Keratinocyte (primary cell): Measurements from ENCODE around the gene ACADSB. TPM values are rescaled to one million over a fixed set of nuclear protein-coding genes. Genes with fewer than 3 reads are reported as not detected.
A peak's percentile ranks its signal among the peaks of the same experiment; 100 is the strongest.

ENCODE experiments used
- DNase-seq: peaks from one replicate; pipeline ENCODE4 v3.0.0-alpha.2; 2011; ENCODE audit warnings: low read depth, missing footprints, low spot score
- FAIRE-seq: peaks from 2 replicates; lab custom pipeline; 2011; peaks lifted over from hg19 to GRCh38; lab: Jason Lieb, UNC
- H2AFZ ChIP-seq: 2 replicates; pipeline ENCODE4 v1.6.0; 2012; ENCODE audit warnings: low read length, control low read depth, inconsistent platforms; ENCODE audit not compliant: control insufficient read depth
- H3K27ac ChIP-seq: 2 replicates; pipeline ENCODE4 v1.5.1; 2011; ENCODE audit warnings: low read length; ENCODE audit not compliant: control insufficient read depth, insufficient read depth
- H3K27me3 ChIP-seq: 3 replicates; pipeline ENCODE4 v1.6.0; 2011; ENCODE audit warnings: low read length; ENCODE audit not compliant: control insufficient read depth, insufficient read depth; ENCODE audit errors: extremely low read depth
- H3K36me3 ChIP-seq, 2 experiments: 2 replicates in 1 of 2; 3 replicates in 1 of 2; pipeline ENCODE4 v1.5.1; 2011; ENCODE audit warnings: low read length in 2 of 2, mild to moderate bottlenecking in 1 of 2; ENCODE audit not compliant: control insufficient read depth in 2 of 2, insufficient read depth in 2 of 2; ENCODE audit errors: extremely low read depth in 1 of 2
- H3K4me1 ChIP-seq: 3 replicates; pipeline ENCODE4 v1.5.1; 2011; ENCODE audit warnings: low read length; ENCODE audit not compliant: control insufficient read depth, insufficient read depth; ENCODE audit errors: extremely low read depth
- H3K4me2 ChIP-seq: 3 replicates; pipeline ENCODE4 v1.6.0; 2011; ENCODE audit warnings: low read depth, low read length; ENCODE audit not compliant: control insufficient read depth, insufficient read depth; ENCODE audit errors: extremely low read depth
- H3K4me3 ChIP-seq, 3 experiments: fragments of 200-600 bp in 1 of 3; sonication (generic) in 1 of 3; 2 replicates in 2 of 3; 3 replicates in 1 of 3; pipeline ENCODE4 v1.5.1; 2011 to 2016; ENCODE audit warnings: low read length in 3 of 3, mild to moderate bottlenecking in 3 of 3, control low read depth in 2 of 3, inconsistent platforms in 1 of 3, low read depth in 1 of 3, mixed read lengths in 1 of 3, mixed run types in 1 of 3, moderate library complexity in 1 of 3; ENCODE audit not compliant: control insufficient read depth in 2 of 3, insufficient read depth in 2 of 3; ENCODE audit errors: extremely low read depth in 1 of 3
- H3K79me2 ChIP-seq: 2 replicates; pipeline ENCODE4 v1.6.0; 2012; ENCODE audit warnings: low read length; ENCODE audit not compliant: control insufficient read depth, insufficient read depth
- H3K9ac ChIP-seq: 3 replicates; pipeline ENCODE4 v1.6.0; 2011; ENCODE audit warnings: low read length; ENCODE audit not compliant: control insufficient read depth, insufficient read depth; ENCODE audit errors: extremely low read depth
- H3K9me1 ChIP-seq: 3 replicates; pipeline ENCODE4 v1.6.0; 2011; ENCODE audit warnings: low read length; ENCODE audit not compliant: control insufficient read depth, insufficient read depth; ENCODE audit errors: extremely low read depth
- H3K9me3 ChIP-seq: 2 replicates; pipeline ENCODE4 v1.5.1; 2012; ENCODE audit warnings: low read depth, low read length; ENCODE audit not compliant: control insufficient read depth
- H4K20me1 ChIP-seq: 3 replicates; pipeline ENCODE4 v1.6.0; 2011; ENCODE audit warnings: low read length; ENCODE audit not compliant: control insufficient read depth, insufficient read depth; ENCODE audit errors: extremely low read depth
- CTCF ChIP-seq, 3 experiments: IDR thresholded peaks in 1 of 3; conservative IDR thresholded peaks in 1 of 3; optimal IDR thresholded peaks in 1 of 3; 2 replicates in 2 of 3; 3 replicates in 1 of 3; pipeline versions ENCODE3 to v1.5.1; 2011; ENCODE audit warnings: low read length in 3 of 3, mild to moderate bottlenecking in 3 of 3, moderate library complexity in 2 of 3, control low read depth in 1 of 3, inconsistent platforms in 1 of 3; ENCODE audit not compliant: insufficient read depth in 2 of 3; ENCODE audit errors: extremely low read depth in 1 of 3
- EZH2 ChIP-seq: IDR thresholded peaks from one replicate; pipeline ENCODE4 v1.6.1; 2012; ENCODE audit warnings: inconsistent platforms, mild to moderate bottlenecking, low read length, moderate library complexity
- dilution Hi-C: fragments of 300-500 bp; cut with MboI; formaldehyde crosslinking; loops from one replicate; pipeline ENCODE4 v1.7.0; 2020; ENCODE audit warnings: low sequenced_read_pairs; ENCODE audit not compliant: extremely low pct_ligation_motif_present
- polyA plus RNA-seq, 5 experiments: library from polyadenylated mRNA; depleted of rRNA in 3 of 5; stranded (reverse) in 3 of 5; stranded (forward) in 1 of 5; unstranded in 1 of 5; fragments of >200 nt; gene quantifications; 1 replicate in 1 of 5; 2 replicates in 3 of 5; 3 replicates in 1 of 5; pipeline versions ENCODE4 v1.2.1 to v1.2.3, GENCODE V29; 2011 to 2012; ENCODE audit warnings: missing spikeins in 2 of 5, low read depth in 1 of 5, low replicate concordance in 1 of 5

Gene ACADSB
- polyA plus RNA-seq, 1 donor (not counting 4 experiments of a cell fraction or from before 2014, with no cell fraction given): 10.1 TPM

- Histone ChIP-seq H3K9me1 (no peaks in the 10 kb centered on the region), H3K27ac (no peak overlapping the region), H2AFZ (no peak overlapping the region), H3K4me2 (no peak overlapping the region), H3K9ac (no peak overlapping the region), H3K9me3 (no peaks in the 10 kb centered on the region), H3K4me1 (peaks cover 11% of the 10 kb centered on the region), H4K20me1 (no peaks in the 10 kb centered on the region), H3K27me3 (no peaks in the 10 kb centered on the region), H3K79me2 (no peaks in the 10 kb centered on the region), H3K4me3 (no peak overlapping the region), H3K36me3 (no peaks in the 10 kb centered on the region)
- FAIRE-seq (no peak), DNase-seq (no peak)
- dilution Hi-C loops: no loop called here
- TF ChIP-seq EZH2 (no peak), CTCF (optimal IDR thresholded peaks at IDR 0.05 in 1 of 3, IDR thresholded peaks at IDR 0.05 in 1 of 3, conservative IDR thresholded peaks at IDR 0.05 in 1 of 3; ENCODE audit: extremely low read depth in 1 of 3, insufficient read depth in 2 of 3, low read length in 3 of 3) (no peak)
These were observed 93.9 kb downstream of the ACADSB start for GRCh38 chr10:123102673-123103072.

GRCh38 chr10:123103944-123104343 lies 95.1 kb downstream of the ACADSB start:
- Histone ChIP-seq H4K20me1 (no peaks in the 10 kb centered on the region), H3K79me2 (no peaks in the 10 kb centered on the region), H3K4me3 (no peak overlapping the region), H3K27ac (no peak overlapping the region), H3K27me3 (no peaks in the 10 kb centered on the region), H2AFZ (no peak overlapping the region), H3K9me1 (no peaks in the 10 kb centered on the region), H3K9me3 (no peaks in the 10 kb centered on the region), H3K4me2 (peak overlapping the region; percentile 64), H3K4me1 (peaks cover 12% of the 10 kb centered on the region), H3K9ac (no peak overlapping the region), H3K36me3 (no peaks in the 10 kb centered on the region)
- FAIRE-seq (peak; percentile 53), DNase-seq (no peak)
- TF ChIP-seq EZH2 (no peak), CTCF (optimal IDR thresholded peaks at IDR 0.05 in 1 of 3, IDR thresholded peaks at IDR 0.05 in 1 of 3, conservative IDR thresholded peaks at IDR 0.05 in 1 of 3; ENCODE audit: extremely low read depth in 1 of 3, insufficient read depth in 2 of 3, low read length in 3 of 3) (no peak)
- dilution Hi-C loops: no loop called here

Other genes starting within 250 kb of the ACADSB start
- gene CUZD1, start 163.1 kb upstream of the ACADSB start, polyA plus RNA-seq: 0.34 to 0.93 TPM (median 0.58 TPM) in 3 replicates
- gene FAM24B, start 129.4 kb upstream of the ACADSB start, polyA plus RNA-seq: 2.7 to 4.5 TPM (median 3.8 TPM) in 3 replicates
- not detected in 3 replicates for gene FAM24A, start 98.4 kb upstream of the ACADSB start, polyA plus RNA-seq
- 4.5 to 8.4 TPM (median 5.2 TPM) in 3 replicates for gene C10orf88, start 54.8 kb upstream of the ACADSB start, polyA plus RNA-seq
- gene PSTK, start 28.6 kb upstream of the ACADSB start, polyA plus RNA-seq: 4.1 to 5.6 TPM (median 4.2 TPM) in 3 replicates
- gene IKZF5, start 211 bp upstream of the ACADSB start, polyA plus RNA-seq: 4.6 to 6.5 TPM (median 6.0 TPM) in 3 replicates
- gene HMX3, start 127.0 kb downstream of the ACADSB start, polyA plus RNA-seq: not detected in 3 replicates
- not detected in 3 replicates for gene HMX2, start 139.1 kb downstream of the ACADSB start, polyA plus RNA-seq
- gene BUB3, start 145.4 kb downstream of the ACADSB start, polyA plus RNA-seq: 140 to 171 TPM (median 162 TPM) in 3 replicates